ENCODE data around the gene CER1.

CER1 gene

GRCh38 chr9:14723301-14723700, 768 bp upstream of the CER1 start:
- no peak overlapping the region for H3K4me3 ChIP-seq (replicated peaks in 1 of 2; ENCODE audit: low read depth in 2 of 2, low read length in 2 of 2)
- DNase-seq (ENCODE audit: low read depth in 2 of 2): no peak
- no peak for TF ChIP-seq CTCF (IDR thresholded peaks at IDR 0.05; ENCODE audit: low read depth, low read length)

DNA sequence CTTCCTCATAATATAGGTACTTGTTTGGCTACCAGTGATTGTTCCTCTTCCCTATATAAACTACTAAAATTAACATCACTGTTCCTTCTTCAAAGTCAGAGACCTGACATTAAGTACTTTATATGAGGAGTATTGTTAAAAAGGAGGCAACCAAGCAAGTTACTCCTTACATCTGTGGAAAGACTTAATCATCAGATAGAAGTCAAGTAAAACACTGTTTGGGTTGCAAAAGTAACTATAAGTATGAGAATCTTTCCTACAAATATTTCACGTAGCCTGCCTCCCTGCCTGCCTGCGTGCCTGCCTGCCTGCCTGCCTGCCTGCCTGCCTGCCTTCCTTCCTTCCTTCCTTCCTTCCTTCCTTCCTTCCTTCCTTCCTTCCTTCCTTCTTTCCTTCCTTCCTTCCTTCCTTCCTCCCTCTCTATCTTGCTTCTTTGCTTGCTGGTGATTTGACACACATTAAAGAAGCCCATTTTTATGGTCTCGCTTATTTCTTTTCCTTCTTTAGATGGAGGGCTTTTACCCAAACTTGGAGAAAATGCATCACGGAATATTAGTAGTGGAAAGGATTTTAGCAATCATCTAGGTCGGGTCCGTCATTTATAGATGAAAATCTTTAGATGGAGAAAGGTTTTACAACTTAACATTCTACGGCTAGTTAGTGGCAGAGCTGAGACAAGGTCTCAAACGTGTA, 3.2 kb downstream of the CER1 start:
- no peak overlapping the region for H3K4me3 ChIP-seq (replicated peaks in 1 of 2; ENCODE audit: low read depth in 2 of 2, low read length in 2 of 2)
- no peak for TF ChIP-seq CTCF (IDR thresholded peaks at IDR 0.05; ENCODE audit: low read depth, low read length)
- no peak for DNase-seq (ENCODE audit: low read depth in 2 of 2)

DNA sequence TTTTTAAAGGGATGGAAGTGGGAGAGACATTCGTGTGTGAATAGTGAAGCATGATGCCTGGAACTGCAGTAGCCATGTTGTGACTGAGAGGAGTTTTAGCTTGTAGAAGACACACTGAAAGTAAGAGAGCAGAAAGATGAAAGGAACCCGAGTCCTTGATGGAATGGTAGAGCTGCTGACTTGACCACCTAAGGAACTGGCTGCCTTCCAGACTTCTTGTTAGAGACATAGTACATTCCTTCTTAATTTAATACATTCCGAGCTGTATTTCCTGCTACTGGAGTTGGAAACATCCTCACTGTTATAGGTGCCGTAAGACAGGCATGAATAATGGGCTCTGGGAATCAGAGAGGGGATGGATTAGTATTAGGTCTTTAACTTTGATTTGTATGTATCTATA, 7.4 kb downstream of the CER1 start:
- DNase-seq (ENCODE audit: low read depth in 2 of 2): no peak
- H3K4me3 ChIP-seq (replicated peaks in 1 of 2; ENCODE audit: low read depth in 2 of 2, low read length in 2 of 2): no peak overlapping the region
- no peak for TF ChIP-seq CTCF (IDR thresholded peaks at IDR 0.05; ENCODE audit: low read depth, low read length)

DNA sequence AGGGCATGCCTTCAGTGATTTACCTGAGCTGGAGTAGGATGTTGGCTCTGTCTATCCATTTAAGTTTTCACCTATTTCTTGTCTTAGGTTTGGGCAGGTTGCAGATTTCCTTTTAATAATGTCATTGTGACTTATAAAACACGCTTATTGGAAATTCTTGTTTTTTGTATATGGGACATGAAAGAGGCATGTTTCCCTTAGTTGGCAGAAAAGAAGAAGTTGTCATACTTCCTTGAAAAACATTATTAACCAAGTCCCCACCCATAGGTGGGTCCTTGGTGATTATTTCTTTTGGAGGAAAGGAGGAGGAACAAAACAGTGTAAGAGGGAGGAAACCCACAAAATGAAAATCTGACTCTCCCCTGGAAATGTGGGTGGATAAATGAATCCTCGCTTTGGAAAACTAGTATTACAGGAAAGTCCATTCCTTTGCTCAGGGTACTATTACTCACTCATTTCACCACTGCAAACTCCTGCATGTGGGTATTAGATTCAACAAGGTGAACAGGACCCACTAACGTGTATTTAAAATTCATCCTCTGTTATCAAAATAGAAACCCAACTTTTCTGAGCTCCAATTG, 9.3 kb downstream of the CER1 start:
- H3K4me3 ChIP-seq (replicated peaks in 1 of 2; ENCODE audit: low read depth in 2 of 2, low read length in 2 of 2): no peak overlapping the region
- no peak for TF ChIP-seq CTCF (IDR thresholded peaks at IDR 0.05; ENCODE audit: low read depth, low read length)
- DNase-seq (ENCODE audit: low read depth in 2 of 2): no peak

DNA sequence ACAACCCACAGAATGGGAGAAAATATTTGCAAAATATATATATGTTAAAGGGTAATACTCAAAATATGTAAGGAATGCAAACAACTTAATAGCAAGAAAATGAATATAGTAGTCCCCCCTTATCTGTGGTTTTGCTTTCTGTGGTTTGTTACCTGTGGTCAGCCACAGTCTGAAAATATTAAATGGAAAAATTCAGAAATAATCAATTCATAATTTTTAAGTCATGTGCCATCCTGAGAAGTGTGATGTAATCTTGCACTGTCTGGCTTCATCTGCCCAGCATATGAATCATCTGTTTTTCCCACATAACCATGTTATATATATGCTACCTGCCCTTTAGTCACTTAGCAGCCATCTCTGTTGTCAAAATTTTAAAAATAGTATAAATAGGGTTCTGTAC, 11.7 kb downstream of the CER1 start:
- TF ChIP-seq CTCF (IDR thresholded peaks at IDR 0.05; ENCODE audit: low read depth, low read length): no peak
- DNase-seq (ENCODE audit: low read depth in 2 of 2): peak; percentile 14 to 64
- no peak overlapping the region for H3K4me3 ChIP-seq (replicated peaks in 1 of 2; ENCODE audit: low read depth in 2 of 2, low read length in 2 of 2)

GRCh38 chr9:14706530-14707140, 15.9 kb downstream of the CER1 start:
- DNase-seq (ENCODE audit: low read depth in 2 of 2): no peak
- TF ChIP-seq CTCF (IDR thresholded peaks at IDR 0.05; ENCODE audit: low read depth, low read length): no peak
- H3K4me3 ChIP-seq (replicated peaks in 1 of 2; ENCODE audit: low read depth in 2 of 2, low read length in 2 of 2): no peak overlapping the region
